Adrenal gland (tissue), 5 donors: ENCODE data around the gene BMP8A.

ENCODE experiments used
- CTCF ChIP-seq, 6 experiments: fragments of 450-650 bp in 4 of 6; fragments of 200-600 bp in 2 of 6; sonication (generic) in 1 of 6; IDR thresholded peaks; 1 replicate in 5 of 6; 2 replicates in 1 of 6; pipeline versions ENCODE4 v1.5.1 to v1.8.0; 2016 to 2021; ENCODE audit warnings: antibody characterized with exemption in 6 of 6, mild to moderate bottlenecking in 2 of 6, moderate library complexity in 1 of 6
- POLR2A ChIP-seq, 2 donors: fragments of 450-650 bp; IDR thresholded peaks; one replicate each; pipeline ENCODE4 v1.6.1; 2017; ENCODE audit warnings: antibody characterized with exemption in 2 of 2, mild to moderate bottlenecking in 2 of 2, moderate library complexity in 1 of 2
- donor health status: DM: no; HTN: no; CAD: no.

- no peak for TF ChIP-seq CTCF (IDR thresholded peaks at IDR 0.05)
- TF ChIP-seq POLR2A (IDR thresholded peaks at IDR 0.05), result no peak
These were observed 51.5 kb downstream of the BMP8A start for GRCh38 chr1:39542924-39543323.
